Testis (tissue), 3 donors: ENCODE data around the gene CAMTA1. TPM values are rescaled to one million over a fixed set of nuclear protein-coding genes. Genes with fewer than 3 reads are reported as not detected.
A peak's percentile ranks its signal among the peaks of the same experiment; 100 is the strongest.

Experiments
- DNase-seq: peaks from one replicate; pipeline ENCODE4 v3.0.0-alpha.2; 2019
- H3K27ac ChIP-seq, 2 donors: fragments of 200-600 bp; sonication (generic); one replicate each; pipeline ENCODE4 v1.5.1; 2019
- H3K27me3 ChIP-seq: fragments of 200-600 bp; sonication (generic); one replicate; pipeline ENCODE4 v1.5.1; 2019
- H3K36me3 ChIP-seq: fragments of 200-600 bp; sonication (generic); one replicate; pipeline ENCODE4 v1.5.1; 2017; ENCODE audit warnings: low read depth; ENCODE audit errors: missing control alignments
- H3K4me1 ChIP-seq: fragments of 200-600 bp; sonication (generic); one replicate; pipeline ENCODE4 v1.5.1; 2019
- H3K4me3 ChIP-seq, 2 donors: fragments of 200-600 bp; sonication (generic); one replicate each; pipeline ENCODE4 v1.5.1; 2017 to 2019
- H3K9me3 ChIP-seq: fragments of 200-600 bp; sonication (generic); one replicate; pipeline ENCODE4 v1.5.1; 2017
- POLR2A ChIP-seq: fragments of 450-650 bp; IDR thresholded peaks from one replicate; pipeline ENCODE4 v1.6.1; 2017; ENCODE audit warnings: antibody characterized with exemption, mild to moderate bottlenecking, moderate library complexity
- WGBS, 2 donors: methylation state at CpG; one replicate each; pipeline ENCODE4 v1.1.5; 2018; 5-methylcytosine and 5-hydroxymethylcytosine counted together
- intact Hi-C: fragments of 100-400 bp; cut with DNase I; formaldehyde crosslinking; loops from one replicate; pipeline ENCODE4 v1.15.1; 2023; ENCODE audit warnings: low total_unique reads
- polyA plus RNA-seq: library from polyadenylated mRNA; stranded (reverse); fragments of 350-450 nt; fragmentation: Illumina TruSeq; extraction: RNeasy Lipid Tissue Mini Kit (QIAGEN cat#74804); gene quantifications from one replicate; pipeline ENCODE4 v1.2.3, GENCODE V29; 2014; ENCODE audit warnings: low read depth, low replicate concordance; ENCODE audit not compliant: insufficient read depth
- total RNA-seq, 2 donors: library from RNA; depleted of rRNA; stranded (reverse); fragments of >200 nt; gene quantifications; one replicate each; pipeline ENCODE4 v1.2.3, GENCODE V29; 2016
- TF ChIP-seq, protein P1 (sequence below), 3 experiments: fragments of 450-650 bp in 2 of 3; fragments of 200-600 bp in 1 of 3; sonication (generic) in 1 of 3; IDR thresholded peaks; one replicate each; pipeline ENCODE4 v1.5.1; 2016 to 2019; ENCODE audit warnings: antibody characterized with exemption in 3 of 3, mild to moderate bottlenecking in 2 of 3, moderate library complexity in 1 of 3

CAMTA1 gene
- total and polyA plus RNA-seq, 3 donors from 2014 or later: 116 to 158 (median 119) TPM

GRCh38 chr1:7679159-7679872 is 894.1 kb downstream of the CAMTA1 start:
- no peak for DNase-seq
- no peaks in the 10 kb centered on the region for H3K27me3 ChIP-seq
- TF ChIP-seq, protein P1, sequence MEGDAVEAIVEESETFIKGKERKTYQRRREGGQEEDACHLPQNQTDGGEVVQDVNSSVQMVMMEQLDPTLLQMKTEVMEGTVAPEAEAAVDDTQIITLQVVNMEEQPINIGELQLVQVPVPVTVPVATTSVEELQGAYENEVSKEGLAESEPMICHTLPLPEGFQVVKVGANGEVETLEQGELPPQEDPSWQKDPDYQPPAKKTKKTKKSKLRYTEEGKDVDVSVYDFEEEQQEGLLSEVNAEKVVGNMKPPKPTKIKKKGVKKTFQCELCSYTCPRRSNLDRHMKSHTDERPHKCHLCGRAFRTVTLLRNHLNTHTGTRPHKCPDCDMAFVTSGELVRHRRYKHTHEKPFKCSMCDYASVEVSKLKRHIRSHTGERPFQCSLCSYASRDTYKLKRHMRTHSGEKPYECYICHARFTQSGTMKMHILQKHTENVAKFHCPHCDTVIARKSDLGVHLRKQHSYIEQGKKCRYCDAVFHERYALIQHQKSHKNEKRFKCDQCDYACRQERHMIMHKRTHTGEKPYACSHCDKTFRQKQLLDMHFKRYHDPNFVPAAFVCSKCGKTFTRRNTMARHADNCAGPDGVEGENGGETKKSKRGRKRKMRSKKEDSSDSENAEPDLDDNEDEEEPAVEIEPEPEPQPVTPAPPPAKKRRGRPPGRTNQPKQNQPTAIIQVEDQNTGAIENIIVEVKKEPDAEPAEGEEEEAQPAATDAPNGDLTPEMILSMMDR (IDR thresholded peaks at IDR 0.05): no peak
- no peak for TF ChIP-seq POLR2A
- H3K4me1 ChIP-seq: peaks cover 8% of the 10 kb centered on the region
- 57 to 71% methylated on average over 3 to 17 of the region's 17 CpGs for WGBS, 2 donors
- intact Hi-C loops: no loop called here
- no peaks in the 10 kb centered on the region for H3K9me3 ChIP-seq
- H3K36me3 ChIP-seq: no peaks in the 10 kb centered on the region
- no peak overlapping the region for H3K27ac ChIP-seq
- H3K4me3 ChIP-seq: peak overlapping the region in 1 of 2 donors; percentile 76

- H3K9me3 ChIP-seq: no peaks in the 10 kb centered on the region
- peak overlapping the region; percentile 71 to 76 for H3K4me3 ChIP-seq
- intact Hi-C loops: no loop called here
- no peaks in the 10 kb centered on the region for H3K27me3 ChIP-seq
- H3K4me1 ChIP-seq: peaks cover 8% of the 10 kb centered on the region
- TF ChIP-seq, protein P1 (IDR thresholded peaks at IDR 0.05): no peak
- TF ChIP-seq POLR2A: no peak
- peak overlapping the region; percentile 42 to 64 for H3K27ac ChIP-seq
- no peak for DNase-seq
- WGBS, 2 donors: 1 to 2% methylated on average over 10 to 14 of the region's 14 CpGs
- H3K36me3 ChIP-seq: no peaks in the 10 kb centered on the region
These were observed 894.6 kb downstream of the CAMTA1 start for GRCh38 chr1:7679873-7680206.

DNA sequence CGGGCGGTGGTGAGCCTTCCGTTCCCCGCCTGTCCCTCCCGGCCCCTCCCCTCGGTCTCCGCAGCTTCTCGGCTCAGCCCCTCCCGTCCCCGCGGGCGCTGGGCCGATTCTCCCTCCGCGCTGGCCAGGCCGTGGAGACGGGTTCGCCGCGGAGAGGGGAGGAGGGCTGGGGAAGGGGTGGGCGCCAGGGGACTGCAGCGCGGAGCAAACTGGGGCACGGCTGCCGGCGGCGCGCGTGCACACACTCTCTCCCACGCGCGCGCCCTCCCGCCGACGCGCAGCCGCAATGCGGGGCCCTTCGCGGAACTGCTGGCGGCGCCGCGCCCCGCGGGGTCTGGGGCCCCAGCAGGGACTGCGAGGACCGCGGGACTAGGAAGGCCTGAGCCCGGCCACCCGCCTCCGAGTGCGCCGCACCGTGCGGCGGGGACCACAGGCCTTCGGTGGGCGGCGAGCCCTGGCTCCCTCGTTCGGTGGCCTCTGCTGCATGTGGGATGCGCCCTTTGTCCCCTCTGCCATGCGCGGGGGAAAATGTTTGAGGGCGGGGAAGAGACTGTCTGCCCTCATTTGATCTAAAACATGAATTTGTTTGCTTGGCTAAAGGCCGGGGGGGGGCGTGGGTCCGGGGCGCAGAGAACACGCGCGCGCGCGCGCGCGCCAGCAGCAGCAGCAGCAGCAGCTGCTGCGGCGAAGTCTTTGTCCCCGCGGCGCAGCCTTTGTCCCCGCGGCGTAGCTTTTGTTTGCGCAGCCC is 895.1 kb downstream of the CAMTA1 start:
- DNase-seq: peak; percentile 62
- Histone ChIP-seq H3K27me3 (no peaks in the 10 kb centered on the region), H3K27ac (peak overlapping the region; percentile 42 to 64), H3K36me3 (no peaks in the 10 kb centered on the region), H3K4me1 (peaks cover 8% of the 10 kb centered on the region), H3K4me3 (peak overlapping the region; percentile 71 to 76), H3K9me3 (no peaks in the 10 kb centered on the region)
- 0% methylated on average over 2 to 77 of the region's 89 CpGs for WGBS, 2 donors
- intact Hi-C loops: no loop called here
- TF ChIP-seq, protein P1 (IDR thresholded peaks at IDR 0.05): no peak
- TF ChIP-seq POLR2A: no peak

DNA sequence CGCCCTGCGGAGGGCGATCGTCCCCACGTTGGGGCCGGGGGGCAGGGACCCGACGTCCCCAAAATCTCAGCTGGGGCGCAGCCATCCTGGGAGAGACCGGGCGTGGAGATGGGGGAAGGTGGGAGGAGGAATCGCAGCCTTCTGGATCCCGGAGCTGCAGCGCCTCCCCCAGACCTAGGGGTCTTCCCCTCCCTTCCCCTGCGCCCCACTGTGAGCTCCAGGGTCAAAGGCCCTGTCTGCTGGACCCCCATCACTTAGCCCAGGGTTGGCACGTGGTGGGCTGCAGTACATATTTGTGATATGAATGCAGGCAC is 895.7 kb downstream of the CAMTA1 start:
- DNase-seq: no peak
- Histone ChIP-seq H3K4me1 (peaks cover 8% of the 10 kb centered on the region), H3K9me3 (no peaks in the 10 kb centered on the region), H3K36me3 (no peaks in the 10 kb centered on the region), H3K27ac (peak overlapping the region in 1 of 2 donors; percentile 64), H3K4me3 (peak overlapping the region; percentile 71 to 76), H3K27me3 (no peaks in the 10 kb centered on the region)
- WGBS, 2 donors: 2 to 4% methylated on average over 13 to 16 of the region's 16 CpGs
- intact Hi-C loops: no loop called here
- TF ChIP-seq POLR2A: no peak
- TF ChIP-seq, protein P1 (IDR thresholded peaks at IDR 0.05): no peak
